G401 (cell line): ENCODE results near the gene CDC6. TPM values are rescaled to one million over a fixed set of nuclear protein-coding genes. Genes with fewer than 3 reads are reported as not detected.

Source experiments
- total RNA-seq: library from RNA; depleted of rRNA; stranded (reverse); fragments of >200 nt; shearing (Covaris generic); gene quantifications from 2 replicates; pipeline ENCODE4 v1.2.3, GENCODE V29; 2014; rRNA removed

The CDC6 gene
- total RNA-seq, 1 experiment from 2014 or later, result 53.5 TPM

Other genes starting within 250 kb of the CDC6 start
- 70.0 and 90.8 TPM in 2 replicates for gene MED24, start 233.5 kb upstream of the CDC6 start, total RNA-seq
- 11.8 and 18.4 TPM in 2 replicates for gene THRA, start 224.9 kb upstream of the CDC6 start, total RNA-seq
- gene NR1D1, start 187.3 kb upstream of the CDC6 start, total RNA-seq, result 0.06 and 2.0 TPM in 2 replicates
- gene MSL1, start 165.9 kb upstream of the CDC6 start, total RNA-seq, result 67.9 and 80.5 TPM in 2 replicates
- gene CASC3, start 147.3 kb upstream of the CDC6 start, total RNA-seq, result 31.1 and 61.1 TPM in 2 replicates
- gene RAPGEFL1, start 110.4 kb upstream of the CDC6 start, total RNA-seq, result 1.1 and 2.6 TPM in 2 replicates
- gene WIPF2, start 68.6 kb upstream of the CDC6 start, total RNA-seq, result 4.6 and 9.7 TPM in 2 replicates
- 9.5 and 11.8 TPM in 2 replicates for gene RARA, start 21.3 kb downstream of the CDC6 start, total RNA-seq
- not detected in 2 replicates for gene GJD3, start 76.9 kb downstream of the CDC6 start, total RNA-seq
- 133 and 277 TPM in 2 replicates for gene TOP2A, start 130.0 kb downstream of the CDC6 start, total RNA-seq
- 44.6 and 46.2 TPM in 2 replicates for gene IGFBP4, start 155.6 kb downstream of the CDC6 start, total RNA-seq
- gene TNS4, start 213.7 kb downstream of the CDC6 start, total RNA-seq, result not detected in 2 replicates